ENCODE results near the gene GAL3ST2.
"Not testable (repeated sequence)": the region's sequence is repeated elsewhere in the genome, so short reads cannot be mapped to it uniquely, and the experiment has no call there.

The GAL3ST2 gene

DNA sequence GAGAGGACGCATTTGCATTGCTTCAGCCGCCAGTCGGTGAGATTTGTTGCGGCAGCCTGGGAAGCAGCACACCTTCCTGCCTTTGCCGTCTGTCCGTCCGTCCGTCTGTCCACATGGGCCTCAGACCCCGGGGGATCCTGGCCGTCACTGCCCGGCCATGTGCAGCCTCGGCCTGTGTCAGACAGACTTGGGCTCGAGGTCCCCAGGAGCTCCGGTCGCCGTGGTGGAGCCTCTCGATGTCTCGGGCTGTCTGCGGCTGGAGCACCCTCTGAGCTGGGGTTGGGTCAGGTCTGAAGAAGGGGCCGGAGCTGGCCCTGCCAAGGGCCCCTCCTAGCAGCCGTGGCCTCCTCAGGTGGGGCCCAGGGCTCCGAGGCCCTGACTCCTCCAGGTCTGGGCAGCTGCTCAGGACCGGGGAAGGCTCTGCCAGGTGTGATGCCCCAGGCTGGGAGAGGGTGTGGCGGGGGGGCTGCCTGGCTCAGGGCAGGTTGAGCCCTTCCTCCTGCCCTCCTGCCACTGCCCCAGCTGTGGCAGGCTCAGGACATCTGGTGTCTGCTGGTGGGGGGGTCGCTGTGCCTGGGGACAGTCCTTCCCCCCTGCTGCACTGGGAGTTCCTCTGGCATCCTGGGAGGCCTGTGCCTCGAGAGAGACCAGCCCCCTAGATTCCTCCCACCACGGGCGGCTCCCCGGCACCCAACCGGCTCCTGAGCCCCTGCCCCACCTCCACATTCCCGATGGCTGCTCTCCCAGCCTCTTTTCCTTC lies 44.2 kb downstream of the GAL3ST2 start:
- H3K4me3 ChIP-seq (ENCODE audit: low read depth, low read length), result no peak overlapping the region
- TF ChIP-seq, protein P1, sequence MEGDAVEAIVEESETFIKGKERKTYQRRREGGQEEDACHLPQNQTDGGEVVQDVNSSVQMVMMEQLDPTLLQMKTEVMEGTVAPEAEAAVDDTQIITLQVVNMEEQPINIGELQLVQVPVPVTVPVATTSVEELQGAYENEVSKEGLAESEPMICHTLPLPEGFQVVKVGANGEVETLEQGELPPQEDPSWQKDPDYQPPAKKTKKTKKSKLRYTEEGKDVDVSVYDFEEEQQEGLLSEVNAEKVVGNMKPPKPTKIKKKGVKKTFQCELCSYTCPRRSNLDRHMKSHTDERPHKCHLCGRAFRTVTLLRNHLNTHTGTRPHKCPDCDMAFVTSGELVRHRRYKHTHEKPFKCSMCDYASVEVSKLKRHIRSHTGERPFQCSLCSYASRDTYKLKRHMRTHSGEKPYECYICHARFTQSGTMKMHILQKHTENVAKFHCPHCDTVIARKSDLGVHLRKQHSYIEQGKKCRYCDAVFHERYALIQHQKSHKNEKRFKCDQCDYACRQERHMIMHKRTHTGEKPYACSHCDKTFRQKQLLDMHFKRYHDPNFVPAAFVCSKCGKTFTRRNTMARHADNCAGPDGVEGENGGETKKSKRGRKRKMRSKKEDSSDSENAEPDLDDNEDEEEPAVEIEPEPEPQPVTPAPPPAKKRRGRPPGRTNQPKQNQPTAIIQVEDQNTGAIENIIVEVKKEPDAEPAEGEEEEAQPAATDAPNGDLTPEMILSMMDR (IDR thresholded peaks at IDR 0.05; ENCODE audit: low read depth, low read length, missing control alignments), result no peak

DNA sequence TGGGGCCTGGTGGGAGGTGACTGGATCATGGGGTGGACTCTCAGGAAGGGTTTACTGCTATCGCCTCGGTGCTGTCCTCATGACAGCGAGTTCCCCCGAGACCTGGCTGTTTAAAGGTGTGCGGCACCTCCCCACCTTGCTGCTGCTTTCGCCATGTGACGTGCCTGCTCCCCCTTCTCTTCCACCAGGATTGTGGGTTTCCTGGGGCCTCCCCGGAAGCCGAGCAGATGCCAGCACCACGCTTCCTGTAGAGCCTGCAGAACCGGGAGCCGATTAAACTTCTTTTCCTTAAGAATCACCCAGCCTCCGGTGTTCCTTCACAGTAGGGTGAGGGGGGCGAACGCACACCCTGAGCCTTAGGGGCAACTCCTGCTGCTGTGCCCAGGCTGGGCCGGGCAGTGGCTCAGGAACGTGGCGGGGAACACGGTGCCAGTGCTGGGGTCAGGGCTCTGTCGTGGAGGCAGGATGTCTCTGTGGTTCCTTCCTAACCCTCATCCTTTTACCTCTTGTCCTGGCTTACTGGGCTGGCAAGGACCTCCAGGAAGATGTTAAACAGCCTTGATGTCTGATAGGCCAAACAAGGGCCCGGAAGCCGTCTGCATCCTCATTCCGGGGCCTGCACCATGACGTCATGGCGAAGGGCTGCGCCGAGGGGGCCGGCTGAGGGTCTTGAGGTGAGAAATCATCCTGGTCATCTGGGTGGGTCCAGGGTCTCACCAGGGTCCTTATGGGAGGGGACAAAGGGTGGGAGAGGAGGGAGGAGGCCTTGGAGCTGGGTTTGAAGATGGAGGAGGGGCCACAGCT lies 45.0 kb downstream of the GAL3ST2 start:
- DNase-seq (ENCODE audit: low read depth), result no peak
- TF ChIP-seq, protein P1 (IDR thresholded peaks at IDR 0.05; ENCODE audit: low read depth, low read length, missing control alignments), result no peak
- H3K4me3 ChIP-seq (ENCODE audit: low read depth, low read length), result no peak overlapping the region

More for the DNA sequence above, 44.2 kb downstream of the GAL3ST2 start:
- DNase-seq (ENCODE audit: low read depth), result no peak

- TF ChIP-seq, protein P1 (IDR thresholded peaks at IDR 0.05; ENCODE audit: low read depth, low read length, missing control alignments), result no peak
- H3K4me3 ChIP-seq (ENCODE audit: low read depth, low read length), result no peak overlapping the region
- DNase-seq (ENCODE audit: low read depth), result no peak
These were observed 45.6 kb downstream of the GAL3ST2 start for GRCh38 chr2:241822264-241822623.

DNA sequence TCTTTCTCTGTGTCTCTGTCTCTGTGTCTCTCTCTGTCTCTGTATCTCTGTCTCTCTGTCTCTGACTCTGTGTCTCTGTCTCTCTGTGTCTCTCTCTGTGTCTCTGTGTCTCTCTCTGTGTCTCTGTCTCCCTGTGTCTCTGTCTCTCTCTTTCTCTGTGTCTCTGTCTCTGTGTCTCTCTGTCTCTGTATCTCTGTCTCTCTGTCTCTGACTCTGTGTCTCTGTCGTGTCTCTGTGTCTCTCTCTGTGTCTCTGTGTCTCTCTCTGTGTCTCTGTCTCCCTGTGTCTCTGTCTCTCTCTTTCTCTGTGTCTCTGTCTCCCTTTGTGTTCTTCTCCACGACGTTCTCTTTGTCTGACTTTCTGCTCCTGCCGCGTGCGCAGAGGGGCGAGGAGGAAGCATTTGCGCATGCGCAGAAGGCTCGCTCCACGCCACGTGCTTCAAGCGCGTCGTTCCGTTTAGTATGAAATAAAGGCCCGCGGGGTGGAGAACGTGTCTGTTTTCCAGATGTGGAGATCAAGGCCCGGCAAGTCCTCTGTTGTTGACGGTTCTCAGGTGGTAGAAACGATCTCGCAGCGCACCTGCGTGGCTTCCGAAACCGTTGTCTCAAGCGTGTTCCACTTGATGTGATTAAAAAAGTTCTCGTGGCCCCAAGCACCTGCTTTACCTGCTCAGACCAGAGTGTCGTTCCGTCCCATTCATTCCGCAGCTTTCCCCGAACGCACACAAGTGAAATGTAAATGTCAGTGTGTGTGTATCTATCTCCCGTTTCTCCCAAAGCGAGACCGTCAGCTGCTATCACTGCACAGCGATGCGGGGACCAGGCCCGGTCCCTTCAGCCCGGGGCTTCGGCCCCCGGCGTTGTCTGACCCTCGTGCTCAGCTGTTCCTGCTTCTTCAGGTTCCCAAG lies 47.2 kb downstream of the GAL3ST2 start:
- not testable (repeated sequence) for DNase-seq (ENCODE audit: low read depth); H3K4me3 ChIP-seq (ENCODE audit: low read depth, low read length)

- TF ChIP-seq, protein P1 (IDR thresholded peaks at IDR 0.05; ENCODE audit: low read depth, low read length, missing control alignments), result no peak
- H3K4me3 ChIP-seq (ENCODE audit: low read depth, low read length), result no peak overlapping the region
- no peak for DNase-seq (ENCODE audit: low read depth)
These were observed 50.8 kb downstream of the GAL3ST2 start for GRCh38 chr2:241827394-241827793.

DNA sequence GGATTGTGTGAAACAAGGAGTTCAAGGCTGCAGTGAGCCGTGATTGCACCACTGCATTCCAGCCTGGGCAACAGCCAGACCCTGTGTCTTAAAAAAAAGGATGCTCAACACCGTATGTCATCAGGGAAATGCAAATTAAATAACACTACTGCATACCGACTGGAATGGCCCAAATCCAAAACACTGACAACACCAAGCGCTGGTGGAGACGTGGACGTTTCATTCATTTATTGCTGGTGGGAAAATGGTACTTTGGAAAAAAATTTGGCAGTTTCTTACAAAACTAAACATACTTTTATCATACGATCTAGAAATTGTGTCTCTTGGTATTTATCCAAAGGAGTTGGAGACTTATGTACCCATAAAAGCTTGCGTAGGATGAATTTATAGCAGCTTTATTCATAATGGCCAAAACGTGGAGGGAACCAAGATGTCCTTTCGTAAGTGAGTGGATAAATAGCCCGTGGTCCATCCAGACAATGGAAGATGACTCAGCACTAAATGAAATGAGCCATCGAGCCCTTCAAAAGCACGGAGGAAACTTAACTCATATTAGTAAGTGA lies 56.6 kb downstream of the GAL3ST2 start:
- TF ChIP-seq, protein P1 (IDR thresholded peaks at IDR 0.05; ENCODE audit: low read depth, low read length, missing control alignments), result no peak
- no peak overlapping the region for H3K4me3 ChIP-seq (ENCODE audit: low read depth, low read length)
- no peak for DNase-seq (ENCODE audit: low read depth)

GRCh38 chr2:241833756-241834526 lies 57.3 kb downstream of the GAL3ST2 start:
- H3K4me3 ChIP-seq (ENCODE audit: low read depth, low read length); DNase-seq (ENCODE audit: low read depth): not testable (repeated sequence)

All from GM12864 (cell line).